A172 (cell line): ENCODE results near the gene SMPD3. TPM values are rescaled to one million over a fixed set of nuclear protein-coding genes. Genes with fewer than 3 reads are reported as not detected.
A peak's percentile ranks its signal among the peaks of the same experiment; 100 is the strongest.

Experiments
- DNase-seq: peaks from one replicate; pipeline ENCODE4 v3.0.0-alpha.2; 2015; ENCODE audit warnings: low spot score
- total RNA-seq: library from RNA; depleted of rRNA; stranded (reverse); fragments of >200 nt; shearing (Covaris generic); gene quantifications from 2 replicates; pipeline ENCODE4 v1.2.3, GENCODE V29; 2014

The SMPD3 gene
- total RNA-seq, 1 experiment from 2014 or later: 0.65 TPM

- no peak for DNase-seq
These were observed 43.5 kb downstream of the SMPD3 start for GRCh38 chr16:68404736-68405345.

- no peak for DNase-seq
These were observed 44.6 kb downstream of the SMPD3 start for GRCh38 chr16:68403704-68404103.

- no peak for DNase-seq
These were observed 45.1 kb downstream of the SMPD3 start for GRCh38 chr16:68403177-68403576.

- no peak for DNase-seq
These were observed 45.6 kb downstream of the SMPD3 start for GRCh38 chr16:68402748-68403040.

GRCh38 chr16:68401871-68402747 lies 46.2 kb downstream of the SMPD3 start:
- DNase-seq: peak; percentile 75

GRCh38 chr16:68400924-68401460 lies 47.3 kb downstream of the SMPD3 start:
- no peak for DNase-seq

GRCh38 chr16:68400083-68400923 lies 48.0 kb downstream of the SMPD3 start:
- no peak for DNase-seq

- peak; percentile 18 for DNase-seq
These were observed 48.9 kb downstream of the SMPD3 start for GRCh38 chr16:68399456-68399855.

GRCh38 chr16:68397710-68398201 lies 50.6 kb downstream of the SMPD3 start:
- no peak for DNase-seq

GRCh38 chr16:68396481-68396880 lies 51.8 kb downstream of the SMPD3 start:
- DNase-seq: peak; percentile 16

GRCh38 chr16:68395815-68396214 lies 52.5 kb downstream of the SMPD3 start:
- DNase-seq: no peak

- DNase-seq: no peak
These were observed 53.0 kb downstream of the SMPD3 start for GRCh38 chr16:68395167-68395786.

GRCh38 chr16:68393333-68393732 lies 55.0 kb downstream of the SMPD3 start:
- DNase-seq: no peak

GRCh38 chr16:68389750-68390371 lies 58.4 kb downstream of the SMPD3 start:
- no peak for DNase-seq

GRCh38 chr16:68389006-68389405 lies 59.3 kb downstream of the SMPD3 start:
- no peak for DNase-seq

- DNase-seq: no peak
These were observed 60.2 kb downstream of the SMPD3 start for GRCh38 chr16:68388124-68388523.

- no peak for DNase-seq
These were observed 61.0 kb downstream of the SMPD3 start for GRCh38 chr16:68387301-68387700.

GRCh38 chr16:68386628-68387027 lies 61.7 kb downstream of the SMPD3 start:
- no peak for DNase-seq

- DNase-seq: no peak
These were observed 62.9 kb downstream of the SMPD3 start for GRCh38 chr16:68385371-68385770.

- DNase-seq: no peak
These were observed 63.8 kb downstream of the SMPD3 start for GRCh38 chr16:68384288-68385161.
